IgD-negative memory B cell (primary cell): ENCODE results near the gene CLDND2. TPM values are rescaled to one million over a fixed set of nuclear protein-coding genes. Genes with fewer than 3 reads are reported as not detected.

Experiments
- H3K27ac Mint-ChIP-seq, 3 donors: one replicate each; pipeline ENCODE4 v1.8.0; 2020 to 2022; ENCODE audit warnings: mild to moderate bottlenecking in 3 of 3, mixed read lengths in 3 of 3, moderate library complexity in 1 of 3
- H3K27me3 Mint-ChIP-seq: one replicate; pipeline ENCODE4 v1.8.0; 2021; ENCODE audit warnings: mixed read lengths
- H3K36me3 Mint-ChIP-seq: one replicate; pipeline ENCODE4 v1.8.0; 2020; ENCODE audit warnings: mild to moderate bottlenecking, mixed read lengths
- H3K4me1 Mint-ChIP-seq, 3 donors: one replicate each; pipeline ENCODE4 v1.8.0; 2020 to 2022; ENCODE audit warnings: mixed read lengths in 3 of 3, mild to moderate bottlenecking in 1 of 3
- H3K4me3 Mint-ChIP-seq, 4 donors: one replicate each; pipeline ENCODE4 v1.8.0; 2020 to 2022; ENCODE audit warnings: mild to moderate bottlenecking in 4 of 4, mixed read lengths in 4 of 4, moderate library complexity in 3 of 4
- H3K9me3 Mint-ChIP-seq, 3 donors: one replicate each; pipeline ENCODE4 v1.8.0; 2020 to 2021; ENCODE audit warnings: mixed read lengths in 3 of 3, mild to moderate bottlenecking in 1 of 3
- polyA plus RNA-seq: library from polyadenylated mRNA; unstranded; fragments of 300-500 nt; fragmentation: Illumina TruSeq; gene quantifications from one replicate; pipeline ENCODE4 v1.2.3, GENCODE V29; 2021

Gene CLDND2
- polyA plus RNA-seq, 1 donor from 2014 or later: not detected

DNA sequence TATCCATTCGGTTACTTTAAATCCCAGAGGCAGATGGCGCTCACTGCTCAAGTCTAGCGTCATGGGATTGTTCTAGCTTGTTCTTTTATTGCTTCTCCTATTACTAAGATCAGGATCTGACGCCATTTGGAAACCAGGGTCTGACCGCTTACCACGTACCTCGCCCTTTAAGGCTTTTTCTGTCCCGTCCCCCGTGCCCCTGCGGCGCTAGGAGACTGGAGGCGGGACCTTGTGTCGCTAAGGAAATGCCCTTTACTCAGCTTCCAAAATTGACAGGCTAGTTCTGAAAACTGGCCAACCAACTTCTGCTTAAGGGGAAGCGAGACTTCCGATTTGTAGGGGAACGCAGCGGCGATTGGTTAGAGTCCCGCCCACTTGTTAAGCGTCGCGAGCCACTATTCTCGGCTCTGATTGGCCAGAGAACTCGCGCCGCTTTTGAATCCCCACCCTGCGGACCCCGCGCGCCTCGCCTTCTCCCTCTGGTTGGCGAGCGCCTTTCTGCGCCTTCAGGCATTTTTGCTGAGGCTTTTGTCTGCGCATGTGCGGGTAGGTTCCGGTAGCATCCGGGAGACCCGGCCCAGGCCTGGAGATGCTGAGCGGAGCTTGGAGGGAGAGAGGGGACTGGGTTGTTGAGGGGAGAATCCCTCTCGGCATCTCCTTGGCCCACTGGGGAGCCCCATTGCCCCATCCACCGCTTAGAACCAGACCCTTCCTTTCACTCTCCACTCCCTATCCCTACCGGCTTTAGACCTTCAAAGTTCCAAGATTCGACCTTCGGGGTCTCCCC lies 25.4 kb upstream of the CLDND2 start:
- peaks cover 19 to 36% (median 20%) of the 10 kb centered on the region in 3 donors for H3K4me1 Mint-ChIP-seq
- no peaks in the 10 kb centered on the region for H3K27me3 Mint-ChIP-seq
- peak overlapping the region; percentile 73 to 93 (median 79) for H3K27ac Mint-ChIP-seq
- peaks cover 1% of the 10 kb centered on the region for H3K36me3 Mint-ChIP-seq
- no peaks in the 10 kb centered on the region for H3K9me3 Mint-ChIP-seq
- H3K4me3 Mint-ChIP-seq: peak overlapping the region; percentile 80 to 96 (median 92)

- Mint-ChIP-seq H3K27ac (no peak overlapping the region), H3K4me1 (peaks cover 19 to 29% (median 20%) of the 10 kb centered on the region in 3 donors), H3K4me3 (peak overlapping the region in 1 of 4 donors; percentile 41), H3K9me3 (no peaks in the 10 kb centered on the region), H3K27me3 (no peaks in the 10 kb centered on the region), H3K36me3 (peaks cover 1% of the 10 kb centered on the region)
Observed at GRCh38 chr19:51392701-51393100, 23.9 kb upstream of the CLDND2 start.

DNA sequence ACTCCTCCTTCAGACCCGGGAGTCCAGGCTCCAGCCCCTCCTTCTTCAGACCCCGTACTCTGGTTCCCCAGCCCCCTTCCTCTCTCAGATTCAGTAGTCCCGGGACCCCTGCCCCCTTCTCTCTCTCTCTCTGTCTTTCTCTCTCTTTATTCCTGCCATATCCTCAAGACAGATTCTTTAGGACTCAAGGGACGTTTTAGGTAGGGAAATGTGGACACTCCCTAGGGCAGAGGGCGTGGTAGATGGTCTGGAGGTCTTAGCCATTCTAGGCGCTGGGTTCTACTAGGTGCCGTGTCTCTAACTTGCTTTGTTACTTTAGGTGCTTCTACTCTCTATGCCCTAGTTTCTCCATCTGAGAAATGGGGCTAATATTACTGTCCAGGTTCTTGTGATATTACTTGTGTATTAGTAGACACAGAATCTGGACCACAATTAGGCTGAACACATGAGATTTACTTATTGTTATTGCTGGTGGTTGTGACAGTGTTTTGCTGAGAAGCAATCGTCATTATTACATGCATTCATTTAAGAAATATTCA lies 22.3 kb upstream of the CLDND2 start:
- Mint-ChIP-seq H3K4me1 (peaks cover 17 to 26% (median 18%) of the 10 kb centered on the region in 3 donors), H3K9me3 (no peaks in the 10 kb centered on the region), H3K36me3 (peaks cover 1% of the 10 kb centered on the region), H3K27me3 (no peaks in the 10 kb centered on the region), H3K27ac (peak overlapping the region in 2 of 3 donors; percentile 7 to 78), H3K4me3 (peak overlapping the region in 3 of 4 donors; percentile 41 to 70 (median 54))

DNA sequence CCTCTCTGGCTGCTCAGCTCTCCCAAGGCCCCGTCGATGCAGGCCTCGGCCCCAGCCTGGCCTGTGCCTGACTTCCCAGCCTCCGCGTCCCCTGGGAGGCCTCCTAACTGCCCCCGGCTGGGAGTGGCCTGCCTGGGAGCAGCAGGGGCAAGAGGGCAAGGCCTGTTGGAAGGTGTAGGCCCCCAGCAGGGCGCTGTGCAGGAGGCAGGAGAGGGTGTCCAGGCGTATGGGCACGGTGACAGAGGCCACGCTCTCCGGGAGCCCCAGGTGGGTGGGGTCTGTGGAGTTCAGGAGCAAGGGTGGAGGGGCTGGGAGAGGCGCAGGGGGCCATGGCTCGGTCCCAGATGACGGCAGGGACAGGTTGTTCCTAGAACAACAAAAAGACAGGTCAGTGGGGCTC lies 20.3 kb upstream of the CLDND2 start:
- peaks cover 5 to 9% (median 5%) of the 10 kb centered on the region in 3 donors for H3K4me1 Mint-ChIP-seq
- no peaks in the 10 kb centered on the region for H3K9me3 Mint-ChIP-seq
- no peaks in the 10 kb centered on the region for H3K27me3 Mint-ChIP-seq
- no peak overlapping the region for H3K4me3 Mint-ChIP-seq
- H3K27ac Mint-ChIP-seq: no peak overlapping the region
- H3K36me3 Mint-ChIP-seq: peaks cover 1% of the 10 kb centered on the region

- Mint-ChIP-seq H3K9me3 (no peaks in the 10 kb centered on the region), H3K27me3 (no peaks in the 10 kb centered on the region), H3K4me1 (peaks cover 1 to 6% (median 2%) of the 10 kb centered on the region in 3 donors), H3K27ac (peak within 1 kb of the TSS in 2 of 3 donors; percentile 15 to 40), H3K4me3 (peak within 1 kb of the TSS in 3 of 4 donors; percentile 3 to 55 (median 18)), H3K36me3 (peaks cover 1% of the 10 kb centered on the region)
Observed at GRCh38 chr19:51387924-51388389, 19.2 kb upstream of the CLDND2 start, which contains the start of gene LIM2. TSS of gene LIM2 (minus strand) at chr19:51387974. CDS start at chr19:51387443, 531 bp downstream.

DNA sequence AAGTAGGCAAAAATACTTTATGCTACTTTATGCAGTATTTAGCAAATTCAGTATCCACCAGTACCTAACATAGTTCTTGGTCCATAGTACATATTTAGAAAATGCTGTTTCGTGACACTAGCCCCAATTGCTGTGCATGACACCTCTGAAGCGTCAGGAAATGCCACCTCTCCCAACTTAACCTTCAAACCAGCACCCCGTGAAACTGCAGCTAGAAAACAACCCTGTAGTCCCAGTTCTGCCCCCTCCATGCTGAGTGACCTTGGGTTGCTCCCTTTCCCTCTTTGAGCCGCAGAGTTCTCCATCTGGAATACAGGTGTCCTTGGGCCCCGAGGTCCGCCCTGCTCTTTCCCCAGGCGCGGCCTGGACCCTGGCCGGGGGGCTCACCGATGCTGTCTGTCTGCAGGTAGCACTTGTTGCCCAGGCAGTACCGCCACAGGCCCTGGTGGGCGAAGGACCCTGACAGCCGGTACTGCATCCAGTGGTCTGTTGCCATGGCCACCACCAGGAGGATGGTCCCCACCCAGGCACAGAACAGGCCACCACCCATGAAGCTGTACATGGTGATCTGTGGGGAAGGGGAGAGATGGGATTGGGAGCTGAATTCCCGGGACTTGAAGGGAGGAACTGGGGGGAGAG lies 18.2 kb upstream of the CLDND2 start:
- peaks cover 0 to 6% (median 2%) of the 10 kb centered on the region in 3 donors for H3K4me1 Mint-ChIP-seq
- no peak overlapping the region for H3K4me3 Mint-ChIP-seq
- peak overlapping the region in 2 of 3 donors; percentile 15 to 40 for H3K27ac Mint-ChIP-seq

DNA sequence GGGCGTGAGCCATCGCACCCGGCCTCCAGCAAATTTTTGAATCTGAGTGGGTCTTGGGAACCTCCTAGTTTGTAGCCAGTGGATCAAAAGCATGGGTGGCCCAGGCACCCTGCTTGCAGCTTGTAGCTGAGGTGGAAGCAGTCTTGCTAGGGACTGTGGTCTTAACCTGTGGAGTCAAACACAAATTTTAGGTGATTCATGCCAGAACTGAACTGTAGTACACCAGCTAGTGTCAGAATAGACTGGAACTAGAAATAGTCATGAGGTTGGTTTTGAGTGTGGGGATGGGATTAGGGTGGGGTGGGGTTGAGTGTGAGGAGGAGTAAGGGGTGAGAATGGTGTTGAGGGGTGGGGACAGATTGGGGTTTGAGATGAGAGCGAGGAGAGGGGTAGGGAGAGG lies 13.2 kb upstream of the CLDND2 start:
- Mint-ChIP-seq H3K4me3 (no peak overlapping the region), H3K4me1 (no peaks in the 10 kb centered on the region), H3K36me3 (no peaks in the 10 kb centered on the region), H3K9me3 (peaks cover 0 to 1% (median 0%) of the 10 kb centered on the region in 3 donors), H3K27ac (no peak overlapping the region), H3K27me3 (no peaks in the 10 kb centered on the region)

More for the DNA sequence above, 18.2 kb upstream of the CLDND2 start:
- no peaks in the 10 kb centered on the region for H3K27me3 Mint-ChIP-seq
- no peaks in the 10 kb centered on the region for H3K9me3 Mint-ChIP-seq
- peaks cover 1% of the 10 kb centered on the region for H3K36me3 Mint-ChIP-seq

DNA sequence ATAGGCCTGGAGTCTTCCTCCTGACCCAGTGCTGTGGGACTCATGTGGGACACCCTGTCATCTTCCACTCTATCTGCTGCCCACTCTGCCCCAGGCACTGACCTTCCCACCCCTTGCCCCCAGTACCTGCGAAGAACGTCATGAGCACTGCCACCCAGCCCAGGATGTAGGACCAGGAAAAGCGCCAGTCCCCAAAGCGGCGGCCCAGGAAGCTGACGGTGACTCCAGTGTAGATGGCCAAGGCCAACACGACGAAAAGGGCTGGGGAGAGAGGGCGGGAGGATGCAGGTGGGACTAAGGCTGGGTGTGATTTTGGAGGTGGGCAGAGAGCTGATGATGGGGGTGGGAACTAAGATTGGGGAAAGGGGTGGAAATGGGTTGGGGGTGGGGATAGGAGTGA lies 11.6 kb upstream of the CLDND2 start:
- no peak overlapping the region for H3K4me3 Mint-ChIP-seq

GRCh38 chr19:51377422-51377821 lies 8.6 kb upstream of the CLDND2 start:
- no peaks in the 10 kb centered on the region for H3K27me3 Mint-ChIP-seq

More for the DNA sequence above, 11.6 kb upstream of the CLDND2 start:
- Mint-ChIP-seq H3K4me1 (peaks cover 0 to under 1% (median 0%) of the 10 kb centered on the region in 3 donors), H3K27me3 (no peaks in the 10 kb centered on the region), H3K9me3 (peaks cover 0 to 1% (median 0%) of the 10 kb centered on the region in 3 donors), H3K27ac (no peak overlapping the region), H3K36me3 (no peaks in the 10 kb centered on the region)

GRCh38 chr19:51375504-51376221 lies 6.9 kb upstream of the CLDND2 start:
- Mint-ChIP-seq H3K27me3 (no peaks in the 10 kb centered on the region), H3K36me3 (no peaks in the 10 kb centered on the region), H3K4me3 (peak overlapping the region in 1 of 4 donors; percentile 2), H3K9me3 (no peaks in the 10 kb centered on the region), H3K4me1 (peaks cover 0 to 5% (median 3%) of the 10 kb centered on the region in 3 donors), H3K27ac (no peak overlapping the region)

More at GRCh38 chr19:51377422-51377821, 8.6 kb upstream of the CLDND2 start:
- no peak overlapping the region for H3K4me3 Mint-ChIP-seq
- peaks cover 0 to 5% (median 3%) of the 10 kb centered on the region in 3 donors for H3K4me1 Mint-ChIP-seq
- H3K9me3 Mint-ChIP-seq: peaks cover 0 to 1% (median 0%) of the 10 kb centered on the region in 3 donors
- H3K36me3 Mint-ChIP-seq: no peaks in the 10 kb centered on the region
- no peak overlapping the region for H3K27ac Mint-ChIP-seq

GRCh38 chr19:51372649-51373504 lies 4.1 kb upstream of the CLDND2 start, which contains the start of gene NKG7:
TSS of gene NKG7 (minus strand) at chr19:51372654. CDS start at chr19:51372535, 119 bp downstream.
- Mint-ChIP-seq H3K27ac (peak within 1 kb of the TSS in 2 of 3 donors; percentile 60 to 80), H3K27me3 (no peaks in the 10 kb centered on the region), H3K36me3 (no peaks in the 10 kb centered on the region), H3K4me3 (peak within 1 kb of the TSS in 3 of 4 donors; percentile 12 to 60 (median 54)), H3K4me1 (peaks cover 0 to 8% (median 5%) of the 10 kb centered on the region in 3 donors), H3K9me3 (no peaks in the 10 kb centered on the region)

- peak overlapping the region in 1 of 3 donors; percentile 60 for H3K27ac Mint-ChIP-seq
- H3K27me3 Mint-ChIP-seq: no peaks in the 10 kb centered on the region
- peak overlapping the region in 2 of 4 donors; percentile 12 to 18 for H3K4me3 Mint-ChIP-seq
- no peaks in the 10 kb centered on the region for H3K9me3 Mint-ChIP-seq
- no peaks in the 10 kb centered on the region for H3K36me3 Mint-ChIP-seq
- H3K4me1 Mint-ChIP-seq: peaks cover 0 to 8% (median 5%) of the 10 kb centered on the region in 3 donors
Observed at GRCh38 chr19:51372021-51372648, 3.3 kb upstream of the CLDND2 start.

- Mint-ChIP-seq H3K27me3 (no peaks in the 10 kb centered on the region), H3K27ac (peak overlapping the region in 1 of 3 donors; percentile 80), H3K9me3 (no peaks in the 10 kb centered on the region), H3K36me3 (no peaks in the 10 kb centered on the region), H3K4me3 (peak overlapping the region in 3 of 4 donors; percentile 12 to 55 (median 54)), H3K4me1 (peaks cover 0 to 8% (median 5%) of the 10 kb centered on the region in 3 donors)
Observed at GRCh38 chr19:51371186-51371690, 2.4 kb upstream of the CLDND2 start.
